GM12801 (cell line): ENCODE measurements around the gene SLC7A5.

Experiments used
- TF ChIP-seq, protein P1 (sequence below): IDR thresholded peaks from one replicate; pipeline ENCODE4 v1.5.1; 2011; ENCODE audit warnings: control low read depth; ENCODE audit not compliant: insufficient read length; ENCODE audit errors: extremely low read depth

The SLC7A5 gene

DNA sequence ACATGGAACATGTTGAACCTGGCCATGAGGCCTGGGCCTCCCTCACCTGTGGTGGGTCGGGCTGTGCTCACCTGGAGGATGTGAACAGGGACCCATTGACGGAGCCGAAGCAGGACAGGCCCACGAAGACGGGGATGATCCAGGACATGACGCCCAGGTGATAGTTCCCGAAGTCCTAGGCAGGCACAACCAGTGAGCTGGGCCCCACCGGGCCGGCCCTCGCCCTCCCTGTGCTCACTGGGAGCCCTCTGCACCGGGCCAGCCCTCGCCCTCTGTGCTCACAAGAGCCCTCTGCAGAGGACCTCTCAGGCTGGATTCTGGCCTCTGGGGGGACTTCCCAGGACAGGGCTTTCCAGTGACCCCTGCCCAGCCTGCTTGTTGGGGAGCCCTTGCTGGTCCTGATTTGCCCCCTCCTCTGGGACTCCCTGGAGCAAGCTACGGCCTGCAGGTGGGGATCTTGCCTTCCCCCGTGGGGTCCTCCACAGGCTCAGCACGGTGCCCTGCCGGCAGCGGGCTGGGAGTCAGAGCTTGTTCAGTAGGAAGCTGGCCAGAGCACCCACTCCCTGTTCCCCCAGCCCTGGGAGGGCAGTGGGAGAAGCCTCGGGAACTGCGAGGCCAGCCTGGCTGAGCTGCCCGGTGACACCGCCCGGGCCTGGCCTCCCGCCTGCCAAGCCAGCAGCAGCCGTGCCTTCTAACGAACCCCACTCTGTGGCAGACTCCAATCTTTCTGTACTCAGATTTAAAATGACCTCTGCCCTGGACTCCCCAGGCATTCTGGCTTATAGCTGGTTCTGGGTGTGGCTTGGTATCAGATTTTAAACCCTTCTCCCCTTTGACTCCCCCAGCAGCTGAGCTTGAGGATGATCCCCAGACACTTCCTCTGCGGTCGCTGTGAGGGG is 30.4 kb downstream of the SLC7A5 start:
- TF ChIP-seq, protein P1, sequence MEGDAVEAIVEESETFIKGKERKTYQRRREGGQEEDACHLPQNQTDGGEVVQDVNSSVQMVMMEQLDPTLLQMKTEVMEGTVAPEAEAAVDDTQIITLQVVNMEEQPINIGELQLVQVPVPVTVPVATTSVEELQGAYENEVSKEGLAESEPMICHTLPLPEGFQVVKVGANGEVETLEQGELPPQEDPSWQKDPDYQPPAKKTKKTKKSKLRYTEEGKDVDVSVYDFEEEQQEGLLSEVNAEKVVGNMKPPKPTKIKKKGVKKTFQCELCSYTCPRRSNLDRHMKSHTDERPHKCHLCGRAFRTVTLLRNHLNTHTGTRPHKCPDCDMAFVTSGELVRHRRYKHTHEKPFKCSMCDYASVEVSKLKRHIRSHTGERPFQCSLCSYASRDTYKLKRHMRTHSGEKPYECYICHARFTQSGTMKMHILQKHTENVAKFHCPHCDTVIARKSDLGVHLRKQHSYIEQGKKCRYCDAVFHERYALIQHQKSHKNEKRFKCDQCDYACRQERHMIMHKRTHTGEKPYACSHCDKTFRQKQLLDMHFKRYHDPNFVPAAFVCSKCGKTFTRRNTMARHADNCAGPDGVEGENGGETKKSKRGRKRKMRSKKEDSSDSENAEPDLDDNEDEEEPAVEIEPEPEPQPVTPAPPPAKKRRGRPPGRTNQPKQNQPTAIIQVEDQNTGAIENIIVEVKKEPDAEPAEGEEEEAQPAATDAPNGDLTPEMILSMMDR = no peak

DNA sequence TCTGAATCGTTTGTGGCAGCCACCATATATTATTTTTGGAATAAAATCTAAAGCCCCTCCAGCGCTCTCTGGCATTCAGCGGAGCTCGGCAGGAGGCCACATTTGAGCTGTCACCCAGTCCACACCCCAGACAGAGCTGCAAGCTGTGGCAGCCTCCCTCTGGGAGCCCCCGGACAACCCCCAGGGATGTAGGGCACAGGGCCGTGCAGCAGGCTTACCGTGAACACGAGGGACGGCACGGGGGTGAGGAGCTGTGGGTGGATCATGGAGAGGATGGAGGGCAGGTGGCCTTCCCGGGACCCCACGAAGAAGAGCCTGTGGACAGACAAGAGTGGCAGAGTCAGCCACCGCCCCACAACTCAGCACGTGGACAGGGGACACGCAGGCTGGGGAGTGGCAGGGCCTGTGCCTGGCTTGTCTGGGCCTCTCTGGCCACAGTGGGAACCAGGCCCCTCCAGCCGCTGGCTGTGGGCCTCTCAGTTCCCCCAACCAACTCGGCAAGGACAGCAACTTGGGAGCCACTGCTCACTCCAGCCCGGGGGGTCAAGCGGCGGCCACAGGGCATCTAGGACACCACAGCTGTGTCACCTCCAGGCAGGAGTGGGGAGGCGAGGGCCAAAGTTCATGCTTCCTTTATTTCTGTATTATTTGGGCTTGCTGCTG is 31.5 kb downstream of the SLC7A5 start:
- TF ChIP-seq, protein P1 = no peak

DNA sequence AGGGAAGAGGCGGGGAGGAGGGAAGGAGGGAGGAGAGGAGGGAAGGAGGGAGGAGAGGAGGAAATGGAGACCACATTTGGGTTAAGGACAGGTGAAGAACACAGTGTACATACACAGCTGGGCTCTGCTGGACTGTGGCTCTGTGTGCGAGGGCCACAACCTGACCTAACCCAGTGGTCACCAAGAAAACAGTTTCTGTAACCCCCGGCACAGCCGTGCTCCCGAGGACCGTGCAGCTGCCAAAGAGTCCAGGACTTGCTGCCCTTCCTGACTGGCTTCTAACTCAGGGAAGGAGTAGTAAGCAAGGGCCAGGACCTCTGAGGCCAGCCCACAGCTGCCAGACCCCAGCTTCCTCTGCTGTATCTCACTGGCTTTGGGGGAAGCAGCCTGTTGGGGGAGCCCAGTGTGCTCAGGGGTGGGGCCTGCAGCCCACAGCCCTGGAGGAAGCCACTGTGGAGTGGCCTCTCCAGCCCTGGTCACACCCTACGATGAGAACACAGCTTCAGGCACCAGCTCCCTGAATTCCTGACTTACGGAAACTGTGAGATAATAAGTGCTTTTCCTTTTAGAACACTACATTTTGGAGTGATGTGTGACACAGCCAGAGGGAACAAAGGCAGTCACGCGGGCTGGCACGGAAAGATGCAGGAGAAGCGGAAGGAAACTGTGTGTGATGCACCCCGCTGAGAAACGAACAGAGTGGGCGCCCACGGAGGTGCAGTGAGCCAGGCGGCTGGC is 32.3 kb downstream of the SLC7A5 start:
- TF ChIP-seq, protein P1 = no peak

DNA sequence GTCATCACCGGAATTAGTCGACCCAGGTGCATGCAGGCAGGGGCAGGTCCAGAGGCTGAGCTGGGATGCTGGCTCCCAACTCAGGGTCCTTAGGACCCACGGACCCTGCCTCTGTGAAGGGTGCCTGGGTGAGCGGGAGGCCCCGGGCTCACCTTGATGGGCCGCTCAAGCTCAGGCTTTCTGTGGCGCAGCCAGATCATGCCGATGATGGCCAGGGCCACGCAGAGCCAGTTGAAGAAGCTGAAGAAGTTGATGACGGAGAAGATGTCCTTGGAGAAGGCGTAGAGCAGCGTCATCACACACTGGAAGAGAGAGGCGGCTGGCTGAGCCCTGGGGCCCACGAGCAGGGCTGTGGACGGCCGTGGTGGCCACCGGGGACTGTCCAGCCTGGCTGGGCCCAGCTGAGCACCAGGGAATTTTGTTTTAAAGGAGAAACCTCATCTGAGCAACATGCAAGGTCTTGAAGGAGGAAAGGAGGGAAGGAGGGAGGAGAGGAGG is 32.9 kb downstream of the SLC7A5 start:
- TF ChIP-seq, protein P1 = no peak

DNA sequence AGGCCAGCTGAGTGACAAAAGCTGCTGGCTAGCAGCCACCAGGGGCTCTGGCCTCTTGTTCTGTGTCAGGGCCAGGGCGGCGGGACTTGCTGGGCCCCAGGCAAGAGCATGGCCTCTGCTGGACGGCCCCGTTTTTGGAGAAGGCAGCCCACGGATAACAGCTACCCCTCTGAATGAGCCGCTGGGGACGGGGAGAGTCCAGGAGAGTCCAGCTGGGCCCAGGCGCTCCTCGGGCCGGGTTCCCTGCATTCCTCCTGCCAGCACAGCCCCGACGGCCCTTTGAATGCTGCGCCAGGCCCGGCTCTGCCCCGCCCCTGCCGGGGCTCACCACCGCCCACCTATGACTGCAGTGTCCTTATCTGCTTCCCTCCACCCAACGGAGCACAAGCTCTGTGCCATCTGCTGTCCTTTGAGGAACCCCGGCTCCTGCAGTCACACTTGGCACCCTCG is 33.4 kb downstream of the SLC7A5 start:
- TF ChIP-seq, protein P1 = no peak

DNA sequence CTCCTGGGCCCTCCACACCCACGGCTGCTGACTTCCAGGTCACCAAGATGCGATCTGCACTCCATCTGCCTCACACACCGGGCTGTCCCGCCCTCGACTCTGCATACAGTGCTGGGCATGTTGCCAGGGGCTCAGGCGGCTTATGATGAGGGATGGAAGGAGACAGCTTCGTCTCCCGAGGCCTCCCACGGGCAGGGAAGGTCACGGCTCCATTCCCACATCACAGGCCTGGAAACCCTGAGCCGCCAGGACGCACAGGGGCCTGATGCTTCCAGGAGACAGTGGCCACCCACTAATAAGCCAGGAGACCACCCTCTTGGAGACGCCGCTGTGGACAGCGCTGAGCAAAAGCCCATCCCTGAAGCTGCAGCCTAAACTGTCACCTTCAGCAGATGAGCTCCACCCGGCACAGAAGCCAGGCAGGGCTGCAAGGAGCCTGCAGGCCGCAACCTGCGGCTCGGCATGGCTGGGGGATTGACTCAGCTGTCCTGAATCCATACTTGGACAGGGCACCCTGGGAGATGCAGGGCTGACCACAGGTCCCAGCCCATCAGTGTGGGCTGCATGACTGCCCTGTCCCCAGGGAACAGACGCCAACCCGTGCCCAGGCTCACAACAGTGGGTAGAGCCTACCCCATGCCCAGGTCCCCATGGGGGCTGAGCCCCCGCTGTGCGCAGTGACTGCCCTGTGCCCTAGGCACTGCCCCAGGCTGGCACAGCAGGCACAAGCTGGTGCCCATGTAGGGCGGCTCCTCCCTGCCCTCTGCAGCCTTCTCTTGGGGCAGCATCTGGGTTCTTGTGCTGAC is 34.4 kb downstream of the SLC7A5 start:
- TF ChIP-seq, protein P1 = no peak
